ENCODE measurements around the gene A2ML1.
"Not testable (repeated sequence)": the region's sequence is repeated elsewhere in the genome, so short reads cannot be mapped to it uniquely, and the experiment has no call there.

DNA sequence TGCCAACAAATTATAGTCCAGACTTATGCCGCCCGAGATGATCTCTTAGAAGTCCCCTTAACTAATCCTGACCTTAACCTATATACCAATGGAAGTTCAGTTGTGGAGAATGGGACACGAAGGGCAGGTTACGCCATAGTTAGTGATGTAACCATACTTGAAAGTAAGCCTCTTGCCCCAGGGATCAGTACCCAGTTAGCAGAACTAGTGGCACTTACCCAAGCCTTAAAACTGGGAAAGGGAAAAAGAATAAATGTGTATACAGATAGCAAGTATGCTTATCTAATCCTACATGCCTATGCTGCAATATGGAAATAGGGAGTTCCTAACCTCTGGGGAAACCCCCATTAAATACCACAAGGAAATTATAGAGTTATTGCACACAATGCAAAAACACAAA, 29.2 kb upstream of the A2ML1 start:
- TF ChIP-seq, protein P1, sequence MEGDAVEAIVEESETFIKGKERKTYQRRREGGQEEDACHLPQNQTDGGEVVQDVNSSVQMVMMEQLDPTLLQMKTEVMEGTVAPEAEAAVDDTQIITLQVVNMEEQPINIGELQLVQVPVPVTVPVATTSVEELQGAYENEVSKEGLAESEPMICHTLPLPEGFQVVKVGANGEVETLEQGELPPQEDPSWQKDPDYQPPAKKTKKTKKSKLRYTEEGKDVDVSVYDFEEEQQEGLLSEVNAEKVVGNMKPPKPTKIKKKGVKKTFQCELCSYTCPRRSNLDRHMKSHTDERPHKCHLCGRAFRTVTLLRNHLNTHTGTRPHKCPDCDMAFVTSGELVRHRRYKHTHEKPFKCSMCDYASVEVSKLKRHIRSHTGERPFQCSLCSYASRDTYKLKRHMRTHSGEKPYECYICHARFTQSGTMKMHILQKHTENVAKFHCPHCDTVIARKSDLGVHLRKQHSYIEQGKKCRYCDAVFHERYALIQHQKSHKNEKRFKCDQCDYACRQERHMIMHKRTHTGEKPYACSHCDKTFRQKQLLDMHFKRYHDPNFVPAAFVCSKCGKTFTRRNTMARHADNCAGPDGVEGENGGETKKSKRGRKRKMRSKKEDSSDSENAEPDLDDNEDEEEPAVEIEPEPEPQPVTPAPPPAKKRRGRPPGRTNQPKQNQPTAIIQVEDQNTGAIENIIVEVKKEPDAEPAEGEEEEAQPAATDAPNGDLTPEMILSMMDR (IDR thresholded peaks at IDR 0.05) = not testable (repeated sequence)
- TF ChIP-seq EP300 (IDR thresholded peaks at IDR 0.05) = not testable (repeated sequence)

Measured in tibial nerve (tissue), 4 donors.